ENCODE results near the gene PIK3C2G. TPM values are rescaled to one million over a fixed set of nuclear protein-coding genes. Genes with fewer than 3 reads are reported as not detected.

The PIK3C2G gene
- polyA plus RNA-seq, 3 donors = not detected

DNA sequence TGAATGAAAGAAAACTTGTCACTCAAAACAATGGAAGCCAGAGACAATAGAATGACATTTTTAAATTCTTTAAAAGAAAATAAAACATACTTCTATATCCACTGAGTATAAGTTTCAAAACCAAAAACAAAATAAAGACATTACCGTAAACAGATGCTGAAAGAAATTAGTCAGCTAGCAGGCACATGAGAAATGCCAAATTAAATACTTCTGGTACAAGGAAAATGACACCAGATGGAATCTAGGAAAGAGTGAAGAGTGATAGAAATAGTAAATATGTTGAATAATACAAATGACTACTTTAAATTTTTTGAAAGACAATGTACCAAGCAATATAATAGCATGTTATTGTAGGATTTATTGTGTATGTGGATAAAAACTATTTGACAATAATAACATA is 23.8 kb downstream of the PIK3C2G start:
- Mint-ChIP-seq H3K36me3 (no peaks in the 10 kb centered on the region), H3K27ac (no peak overlapping the region), H3K27me3 (ENCODE audit: low read depth in 3 of 3) (peaks cover 0 to 2% (median 0%) of the 10 kb centered on the region in 3 donors), H3K4me3 (no peak overlapping the region), H3K4me1 (no peaks in the 10 kb centered on the region), H3K9me3 (peaks cover 0 to 8% (median 4%) of the 10 kb centered on the region in 7 donors)
- Histone ChIP-seq H4K20me1 (ENCODE audit: insufficient read depth, low read length) (no peaks in the 10 kb centered on the region), H3K27me3 (ENCODE audit: control insufficient read depth in 2 of 2, insufficient read depth in 2 of 2, low read length in 2 of 2) (no peaks in the 10 kb centered on the region), H3K4me3 (replicated peaks in 1 of 3; ENCODE audit: low read depth in 2 of 3, low read length in 3 of 3) (no peak overlapping the region), H3K4me1 (ENCODE audit: control insufficient read depth in 1 of 2, insufficient read depth in 2 of 2, low read length in 2 of 2) (no peaks in the 10 kb centered on the region), H3K79me2 (ENCODE audit: insufficient read depth, low read length) (no peaks in the 10 kb centered on the region), H3K9ac (ENCODE audit: insufficient read depth, low read length, poor library complexity, severe bottlenecking) (no peak overlapping the region), H3K4me2 (replicated peaks; ENCODE audit: extremely low read depth, low read length, poor library complexity, severe bottlenecking) (no peak overlapping the region), H3K9me3 (replicated peaks in 1 of 2; ENCODE audit: control insufficient read depth in 1 of 2, insufficient read depth in 1 of 2, low read length in 2 of 2) (peaks cover 3 to 15% of the 10 kb centered on the region in 2 donors), H2AFZ (ENCODE audit: insufficient read depth, low read depth, low read length, poor library complexity, severe bottlenecking) (no peak overlapping the region), H3K27ac (ENCODE audit: low read depth in 1 of 2, low read length in 2 of 2) (no peak overlapping the region), H3K36me3 (replicated peaks in 1 of 2; ENCODE audit: control insufficient read depth in 1 of 2, insufficient read depth in 2 of 2, low read length in 2 of 2) (no peaks in the 10 kb centered on the region)
- WGBS (ENCODE audit: insufficient coverage) = no CpG with 5 or more reads among the region's 1 CpG
- TF ChIP-seq, protein P1, sequence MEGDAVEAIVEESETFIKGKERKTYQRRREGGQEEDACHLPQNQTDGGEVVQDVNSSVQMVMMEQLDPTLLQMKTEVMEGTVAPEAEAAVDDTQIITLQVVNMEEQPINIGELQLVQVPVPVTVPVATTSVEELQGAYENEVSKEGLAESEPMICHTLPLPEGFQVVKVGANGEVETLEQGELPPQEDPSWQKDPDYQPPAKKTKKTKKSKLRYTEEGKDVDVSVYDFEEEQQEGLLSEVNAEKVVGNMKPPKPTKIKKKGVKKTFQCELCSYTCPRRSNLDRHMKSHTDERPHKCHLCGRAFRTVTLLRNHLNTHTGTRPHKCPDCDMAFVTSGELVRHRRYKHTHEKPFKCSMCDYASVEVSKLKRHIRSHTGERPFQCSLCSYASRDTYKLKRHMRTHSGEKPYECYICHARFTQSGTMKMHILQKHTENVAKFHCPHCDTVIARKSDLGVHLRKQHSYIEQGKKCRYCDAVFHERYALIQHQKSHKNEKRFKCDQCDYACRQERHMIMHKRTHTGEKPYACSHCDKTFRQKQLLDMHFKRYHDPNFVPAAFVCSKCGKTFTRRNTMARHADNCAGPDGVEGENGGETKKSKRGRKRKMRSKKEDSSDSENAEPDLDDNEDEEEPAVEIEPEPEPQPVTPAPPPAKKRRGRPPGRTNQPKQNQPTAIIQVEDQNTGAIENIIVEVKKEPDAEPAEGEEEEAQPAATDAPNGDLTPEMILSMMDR (IDR thresholded peaks at IDR 0.05) = no peak
- intact Hi-C loops (cut with micrococcal nuclease) = no loop called here
- no peak for DNase-seq

DNA sequence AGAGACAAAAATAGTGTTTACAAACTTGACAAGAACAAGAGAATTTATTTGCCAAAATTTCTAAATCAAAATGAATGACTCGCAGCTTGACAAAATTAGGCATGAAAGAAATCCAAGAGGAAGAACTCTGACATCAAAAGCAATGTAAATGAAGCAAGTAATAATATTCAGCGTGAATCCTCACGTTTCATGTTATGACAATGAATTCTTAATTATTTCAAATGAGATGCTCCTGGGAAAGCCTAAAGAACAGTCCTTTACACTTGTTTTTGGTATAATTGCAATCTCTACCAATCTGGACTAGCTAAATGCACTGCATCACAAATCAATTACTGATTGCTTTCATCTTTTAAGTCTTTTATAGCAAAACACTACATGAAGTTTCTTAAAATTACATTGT is 29.1 kb downstream of the PIK3C2G start:
- H3K4me2 ChIP-seq (replicated peaks; ENCODE audit: extremely low read depth, low read length, poor library complexity, severe bottlenecking) = no peak overlapping the region
- H3K4me1 Mint-ChIP-seq = no peaks in the 10 kb centered on the region
- no peak overlapping the region for H2AFZ ChIP-seq (ENCODE audit: insufficient read depth, low read depth, low read length, poor library complexity, severe bottlenecking)
- no peak overlapping the region for H3K27ac ChIP-seq (ENCODE audit: low read depth in 1 of 2, low read length in 2 of 2)
- no peaks in the 10 kb centered on the region for H3K27me3 ChIP-seq (ENCODE audit: control insufficient read depth in 2 of 2, insufficient read depth in 2 of 2, low read length in 2 of 2)
- peaks cover 0 to 6% (median 0%) of the 10 kb centered on the region in 7 donors for H3K9me3 Mint-ChIP-seq
- TF ChIP-seq, protein P1 (IDR thresholded peaks at IDR 0.05) = no peak
- no peak overlapping the region for H3K27ac Mint-ChIP-seq
- H3K4me3 ChIP-seq (replicated peaks in 1 of 3; ENCODE audit: low read depth in 2 of 3, low read length in 3 of 3) = no peak overlapping the region
- H3K36me3 Mint-ChIP-seq = no peaks in the 10 kb centered on the region
- H3K9me3 ChIP-seq (replicated peaks in 1 of 2; ENCODE audit: control insufficient read depth in 1 of 2, insufficient read depth in 1 of 2, low read length in 2 of 2) = no peaks in the 10 kb centered on the region
- H3K4me3 Mint-ChIP-seq = no peak overlapping the region
- WGBS (ENCODE audit: insufficient coverage) = no CpG with 5 or more reads among the region's 3 CpGs
- H4K20me1 ChIP-seq (ENCODE audit: insufficient read depth, low read length) = no peaks in the 10 kb centered on the region
- H3K27me3 Mint-ChIP-seq (ENCODE audit: low read depth in 3 of 3) = no peaks in the 10 kb centered on the region
- DNase-seq = no peak
- H3K9ac ChIP-seq (ENCODE audit: insufficient read depth, low read length, poor library complexity, severe bottlenecking) = no peak overlapping the region
- intact Hi-C loops (cut with micrococcal nuclease) = no loop called here
- no peaks in the 10 kb centered on the region for H3K4me1 ChIP-seq (ENCODE audit: control insufficient read depth in 1 of 2, insufficient read depth in 2 of 2, low read length in 2 of 2)
- H3K79me2 ChIP-seq (ENCODE audit: insufficient read depth, low read length) = no peaks in the 10 kb centered on the region
- H3K36me3 ChIP-seq (replicated peaks in 1 of 2; ENCODE audit: control insufficient read depth in 1 of 2, insufficient read depth in 2 of 2, low read length in 2 of 2) = no peaks in the 10 kb centered on the region

All from CD14-positive monocyte (primary cell).